ENCODE data around the gene TENT4B.

The TENT4B gene

DNA sequence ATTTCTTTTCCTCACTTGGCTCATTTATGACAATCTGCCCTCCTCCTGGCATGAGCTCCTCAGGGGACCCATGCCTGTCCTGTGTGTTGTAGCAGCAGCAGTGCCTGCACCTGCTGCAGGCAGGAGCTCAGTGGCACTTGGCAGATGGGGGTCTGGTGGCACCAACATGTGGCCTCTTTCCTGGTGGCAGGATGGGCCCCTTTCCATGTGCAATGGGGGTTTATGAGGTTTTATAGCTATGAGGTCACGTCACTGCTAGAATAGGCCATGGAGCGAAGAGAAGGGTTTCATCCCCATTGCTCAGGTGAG is 120.2 kb downstream of the TENT4B start:
- no peak for DNase-seq

DNA sequence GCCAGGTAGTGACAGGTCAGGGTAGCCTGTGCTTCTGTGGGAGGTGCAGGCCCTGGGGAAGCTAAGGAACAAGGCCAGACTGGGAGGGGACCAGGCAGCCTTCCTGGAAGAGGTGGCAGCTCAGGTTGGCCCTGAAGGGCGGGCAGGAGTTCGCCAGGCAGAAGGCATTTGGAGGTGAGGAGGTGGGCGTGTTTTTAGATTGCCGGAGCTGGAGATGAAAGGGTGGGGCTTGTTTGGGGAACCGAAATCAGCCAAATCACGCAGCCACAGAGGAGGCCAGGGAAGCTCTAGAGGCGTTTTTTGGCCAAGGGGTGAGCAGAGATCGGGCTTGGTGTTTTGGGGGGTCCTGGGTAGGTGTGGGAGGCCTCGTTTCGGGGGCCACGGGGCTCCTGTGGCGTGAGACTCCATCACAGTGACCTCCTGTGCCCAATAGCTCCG is 120.8 kb downstream of the TENT4B start:
- no peak for DNase-seq

DNA sequence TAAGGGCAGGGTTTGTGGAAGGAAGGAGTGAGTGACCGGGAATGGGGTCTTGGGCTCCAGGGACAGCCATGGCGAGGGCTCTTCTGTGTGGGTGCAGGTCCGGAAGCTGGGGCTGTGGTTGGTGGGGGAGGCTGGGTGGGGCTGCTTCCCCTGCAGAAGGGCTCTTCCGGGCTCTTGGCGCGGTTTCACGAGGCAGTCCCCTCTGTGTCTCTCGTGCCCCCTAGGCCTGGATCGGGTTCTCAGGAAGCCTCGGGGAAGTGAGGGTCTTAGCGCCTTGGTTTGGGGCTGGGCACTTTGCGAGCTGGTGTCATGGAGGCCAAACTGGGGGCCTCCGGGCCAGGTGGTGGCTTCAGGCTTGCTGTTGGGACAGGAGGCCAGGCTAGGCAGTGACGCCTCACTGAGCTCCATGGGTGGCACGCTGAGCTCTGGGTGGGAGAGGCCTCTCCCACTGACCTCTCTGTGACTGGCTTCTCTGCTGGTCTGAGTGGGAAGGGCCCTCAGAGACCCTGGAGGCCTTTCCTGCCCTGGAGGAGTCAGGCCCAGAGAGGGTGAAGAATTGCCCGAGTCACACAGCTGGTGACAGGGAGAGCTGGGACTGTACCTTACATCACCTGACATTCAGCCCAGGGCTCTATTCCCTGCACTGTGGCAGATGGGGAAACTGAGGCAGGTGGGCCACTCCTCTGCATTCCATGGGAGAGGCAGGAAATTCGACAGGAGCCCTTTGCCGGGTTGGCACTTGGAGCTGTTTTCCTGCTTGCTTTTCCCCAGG is 121.4 kb downstream of the TENT4B start:
- DNase-seq, result no peak

DNA sequence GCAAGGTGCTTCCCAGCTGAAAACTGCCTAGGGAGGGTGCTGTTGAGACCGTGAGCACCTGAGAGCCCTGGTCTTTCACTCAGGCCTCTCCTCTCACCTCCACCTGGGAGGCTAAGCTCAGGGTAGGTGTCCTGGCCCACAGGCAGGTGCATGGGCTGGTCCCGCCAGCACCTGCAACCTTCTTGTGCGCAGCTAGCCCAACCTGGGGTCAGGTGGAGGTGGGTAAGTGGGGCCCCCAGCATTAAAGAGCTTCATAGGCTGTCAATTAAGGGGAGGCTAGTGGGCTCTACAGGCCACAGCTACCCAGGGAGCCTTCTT is 122.0 kb downstream of the TENT4B start:
- DNase-seq, result no peak

DNA sequence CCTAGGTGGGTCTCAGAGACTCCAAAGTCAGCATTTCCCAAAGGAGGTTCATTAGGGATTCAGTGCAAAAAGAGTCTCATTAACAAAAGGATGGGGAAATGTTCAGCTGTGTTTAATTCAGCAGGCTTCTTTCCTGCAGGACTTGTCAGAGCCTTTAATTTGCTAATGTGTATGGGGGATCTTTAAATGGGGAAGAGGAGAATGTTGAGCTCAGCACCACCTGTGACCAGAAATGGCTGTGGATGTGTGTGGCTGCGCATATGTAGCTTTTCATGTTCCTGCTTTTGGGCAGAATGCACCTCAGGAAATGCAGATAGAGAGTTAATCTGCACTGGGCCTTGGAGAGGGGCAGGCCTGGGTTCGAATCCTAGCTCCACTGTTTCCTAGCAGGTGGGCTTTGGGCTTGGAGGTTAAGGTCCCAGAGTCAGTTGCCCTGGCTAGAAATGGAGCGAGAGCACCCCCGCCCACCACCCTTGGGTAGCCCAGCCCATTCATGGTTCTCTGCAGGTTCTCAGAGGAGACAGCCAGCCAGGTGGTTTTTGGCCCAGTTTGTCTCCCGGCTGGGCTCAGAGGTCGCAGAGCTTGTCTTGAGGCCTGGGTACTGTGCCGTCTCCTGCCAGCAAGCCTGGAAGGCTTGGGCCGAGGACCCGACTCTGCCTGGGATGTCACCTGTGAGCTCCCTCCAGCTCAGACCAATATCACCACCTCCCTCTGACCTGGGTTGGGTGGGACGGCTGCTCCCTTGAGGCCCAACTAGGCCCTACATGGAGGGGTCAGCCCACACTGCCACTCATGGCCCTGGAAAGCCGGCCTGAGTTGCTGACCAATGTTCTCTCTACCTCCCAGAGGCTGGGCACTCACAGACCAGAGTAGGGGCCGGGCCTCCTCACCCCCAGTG is 122.6 kb downstream of the TENT4B start:
- no peak for DNase-seq

DNA sequence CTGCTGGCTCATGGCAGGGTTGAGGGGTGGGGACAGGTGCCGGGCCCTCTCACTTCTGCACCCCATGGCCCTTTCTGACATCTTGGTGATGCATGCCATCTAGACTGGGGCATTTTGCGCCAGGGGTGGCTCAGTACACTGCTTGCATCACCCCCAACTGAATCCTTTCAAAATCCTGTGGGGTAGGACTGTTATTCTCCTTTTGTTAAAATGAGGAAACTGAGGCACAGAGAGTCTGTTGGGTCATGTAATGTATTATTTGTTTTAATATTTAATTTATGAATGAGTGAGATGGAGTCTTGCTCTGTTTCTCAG is 123.2 kb downstream of the TENT4B start:
- DNase-seq, result no peak

DNA sequence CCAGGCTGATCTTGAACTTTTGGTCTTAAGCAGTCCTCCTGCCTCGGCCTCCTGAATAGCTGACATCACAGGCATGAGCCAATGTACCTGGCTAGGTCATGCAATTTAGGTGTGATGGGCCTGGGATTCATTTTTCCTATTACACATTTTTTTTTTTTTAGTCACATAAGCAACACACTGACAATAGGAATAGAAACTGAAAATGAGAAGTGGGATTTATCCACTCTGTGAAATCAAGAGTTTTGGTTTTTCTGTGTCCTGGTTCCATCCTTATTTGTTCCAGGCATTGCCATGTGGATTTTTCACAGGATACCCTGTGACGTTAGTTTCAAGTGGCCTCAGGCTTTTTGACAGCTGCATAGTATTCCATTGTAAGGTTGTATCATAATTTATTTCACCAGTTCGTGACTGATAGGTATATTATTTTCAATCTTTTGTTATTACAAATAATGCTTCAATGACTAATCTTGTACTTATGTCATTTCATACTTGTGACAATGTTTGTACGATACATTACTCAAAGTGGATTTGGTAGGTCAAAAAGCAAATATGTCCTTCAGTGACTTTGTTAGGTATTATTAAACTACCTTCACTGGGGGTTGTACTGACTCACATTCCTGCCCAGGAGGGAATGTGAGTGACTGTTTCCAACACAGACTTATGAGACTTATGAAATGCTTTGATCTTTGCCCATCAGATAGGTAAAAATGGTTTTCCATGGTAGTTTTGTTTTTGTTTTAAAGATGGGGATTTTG is 123.9 kb downstream of the TENT4B start:
- DNase-seq, result no peak

DNA sequence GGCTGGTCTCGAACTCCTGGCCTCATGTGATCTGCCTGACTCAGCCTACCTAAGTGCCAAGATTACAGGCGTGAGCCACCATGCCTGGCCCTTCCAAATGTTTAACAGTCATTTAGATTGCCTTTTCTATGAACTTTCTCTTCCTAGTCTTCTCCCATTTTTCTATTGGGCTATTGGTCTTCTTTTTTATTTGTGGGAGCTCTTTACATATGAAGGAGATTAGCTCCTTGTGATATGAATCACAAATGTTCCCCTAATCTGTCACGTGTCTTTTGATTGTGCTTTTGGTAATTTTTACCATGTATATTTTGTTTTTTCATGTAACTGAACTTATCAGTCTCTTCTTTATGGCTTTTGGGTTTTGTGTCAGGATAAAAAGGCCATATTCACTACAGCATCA is 125.1 kb downstream of the TENT4B start:
- DNase-seq, result no peak

DNA sequence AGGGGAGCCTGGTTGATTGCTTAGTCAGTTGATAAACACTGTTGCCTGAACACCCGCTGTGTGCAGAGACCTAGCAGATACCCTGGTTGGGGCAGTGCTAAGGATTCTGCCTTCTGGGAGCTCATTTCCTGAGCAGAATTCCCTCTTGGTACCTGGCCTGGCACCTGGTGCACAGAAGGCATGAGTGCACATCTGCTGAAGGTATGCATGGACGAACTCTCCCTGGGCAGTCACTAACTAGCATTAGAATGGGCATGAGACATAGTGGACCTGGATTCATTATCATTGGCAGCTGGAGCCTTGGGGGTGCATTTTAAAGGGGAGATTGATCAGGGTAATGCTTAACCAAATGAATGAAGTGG is 126.4 kb downstream of the TENT4B start:
- no peak for DNase-seq

DNA sequence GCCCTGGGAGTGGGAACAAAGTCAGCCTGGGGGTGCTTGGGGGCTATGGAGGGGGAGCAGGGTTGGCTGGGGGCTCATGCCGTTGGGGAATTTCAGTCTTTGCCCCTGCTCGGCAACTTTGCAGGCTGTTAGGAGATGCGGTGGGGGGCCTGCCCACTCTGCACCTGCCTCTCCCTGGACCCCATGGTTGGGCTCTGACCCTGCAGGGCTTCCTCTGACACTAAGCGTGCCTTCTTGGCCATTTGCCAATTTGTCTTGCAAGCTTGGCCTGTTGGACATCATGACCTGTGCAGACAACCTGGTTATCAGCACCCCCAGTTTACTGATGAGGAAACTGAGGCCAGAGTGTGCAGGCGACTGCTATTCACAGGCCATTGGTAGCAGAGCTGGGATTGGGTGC is 127.8 kb downstream of the TENT4B start:
- DNase-seq, result no peak
